GM23248 (cell line): Measurements from ENCODE around the gene ZNF709. TPM values are rescaled to one million over a fixed set of nuclear protein-coding genes. Genes with fewer than 3 reads are reported as not detected.
"Not testable (repeated sequence)": the region's sequence is repeated elsewhere in the genome, so short reads cannot be mapped to it uniquely, and the experiment has no call there.

Experiments
- DNase-seq: peaks from one replicate; pipeline ENCODE4 v3.0.0-alpha.2; 2015
- H2AFZ ChIP-seq: fragments of 200-600 bp; sonication (generic); 2 replicates; pipeline ENCODE4 v1.6.1; 2016; ENCODE audit warnings: antibody characterized with exemption
- H3F3A ChIP-seq: fragments of 200-600 bp; sonication (generic); 2 replicates; pipeline ENCODE4 v1.6.1; 2016; ENCODE audit warnings: mild to moderate bottlenecking, antibody characterized with exemption, mixed run types; ENCODE audit not compliant: insufficient read depth
- H3K27ac ChIP-seq: fragments of 200-600 bp; sonication (generic); 2 replicates; pipeline ENCODE4 v1.5.1; 2016; ENCODE audit warnings: mild to moderate bottlenecking
- H3K27me3 ChIP-seq: fragments of 200-600 bp; sonication (generic); replicated peaks from 2 replicates; pipeline ENCODE4 v1.6.1; 2016; ENCODE audit warnings: mild to moderate bottlenecking; ENCODE audit not compliant: insufficient read depth
- H3K36me3 ChIP-seq: fragments of 200-600 bp; sonication (generic); 2 replicates; pipeline ENCODE4 v1.6.1; 2016; ENCODE audit warnings: low read depth, mild to moderate bottlenecking
- H3K4me1 ChIP-seq: fragments of 200-600 bp; sonication (generic); 2 replicates; pipeline ENCODE4 v1.6.1; 2016; ENCODE audit warnings: mild to moderate bottlenecking; ENCODE audit not compliant: insufficient read depth
- H3K4me2 ChIP-seq: fragments of 200-600 bp; sonication (generic); one replicate; pipeline ENCODE4 v1.6.1; 2016; ENCODE audit warnings: mild to moderate bottlenecking; ENCODE audit not compliant: unreplicated experiment
- H3K4me3 ChIP-seq: fragments of 200-600 bp; sonication (generic); 2 replicates; pipeline ENCODE4 v1.5.1; 2016; ENCODE audit warnings: mild to moderate bottlenecking
- H3K79me2 ChIP-seq: fragments of 200-600 bp; sonication (generic); 2 replicates; pipeline ENCODE4 v1.6.1; 2016; ENCODE audit warnings: mild to moderate bottlenecking; ENCODE audit not compliant: insufficient read depth
- H3K9ac ChIP-seq: fragments of 200-600 bp; sonication (generic); 2 replicates; pipeline ENCODE4 v1.6.1; 2016; ENCODE audit warnings: mild to moderate bottlenecking
- H3K9me2 ChIP-seq: fragments of 200-600 bp; sonication (generic); 2 replicates; pipeline ENCODE4 v1.6.1; 2016; ENCODE audit warnings: mixed run types, mild to moderate bottlenecking, moderate library complexity; ENCODE audit not compliant: insufficient read depth
- H3K9me3 ChIP-seq: fragments of 200-600 bp; sonication (generic); one replicate; pipeline ENCODE4 v1.6.1; 2017; ENCODE audit warnings: low read depth
- H4K20me1 ChIP-seq: fragments of 200-600 bp; sonication (generic); 2 replicates; pipeline ENCODE4 v1.6.0; 2016; ENCODE audit not compliant: insufficient read depth
- EZH2 ChIP-seq: fragments of 200-600 bp; sonication (generic); IDR thresholded peaks from 2 replicates; pipeline ENCODE4 v1.6.1; 2018; ENCODE audit warnings: antibody characterized with exemption, mild to moderate bottlenecking; ENCODE audit not compliant: insufficient read depth, poor library complexity, severe bottlenecking
- EZH2phosphoT487 ChIP-seq: fragments of 200-600 bp; sonication (generic); IDR thresholded peaks from 2 replicates; pipeline ENCODE4 v1.6.1; 2018; ENCODE audit warnings: antibody characterized with exemption, moderate library complexity, mild to moderate bottlenecking, low read depth; ENCODE audit not compliant: insufficient read depth
- WGBS, 2 experiments: methylation state at CpG; one replicate each; pipeline ENCODE4 v1.1.6; 2015 to 2017; ENCODE audit warnings: low lambda C conversion rate in 2 of 2, low coverage in 1 of 2; ENCODE audit errors: missing lambda C conversion rate in 2 of 2; 5-methylcytosine and 5-hydroxymethylcytosine counted together
- in situ Hi-C: fragments of 300-500 bp; cut with MboI; formaldehyde crosslinking; loops from 2 replicates; pipeline ENCODE4 v1.15.0; 2020
- polyA plus RNA-seq: library from polyadenylated mRNA; unstranded; fragments of >200 nt; fragmentation: Nextera tagmentation; extraction: Ambion mirVana; gene quantifications from 2 replicates; pipeline ENCODE4 v1.2.1, GENCODE V29; 2016
- total RNA-seq: library from RNA; depleted of rRNA; stranded (reverse); fragments of >200 nt; shearing (Covaris generic); gene quantifications from 2 replicates; pipeline ENCODE4 v1.2.3, GENCODE V29; 2014

Gene ZNF709
- total and polyA plus RNA-seq, 2 experiments from 2014 or later = 1.1 to 2.7 TPM

GRCh38 chr19:12484011-12484370, 625 bp downstream of the ZNF709 start:
- peak overlapping the region; percentile 99 for H2AFZ ChIP-seq
- peak overlapping the region; percentile 94 for H3K4me2 ChIP-seq
- 2 to 5% methylated on average over 10 to 13 of the region's 13 CpGs for WGBS, 2 experiments
- peaks cover 5% of the 10 kb centered on the region; the same call in 1 of the 2 replicates for H3K4me1 ChIP-seq
- no peaks in the 10 kb centered on the region for H3K9me2 ChIP-seq
- H3K4me3 ChIP-seq = peak overlapping the region; percentile 96
- DNase-seq = no peak
- H3K79me2 ChIP-seq = peaks cover 50% of the 10 kb centered on the region
- no peaks in the 10 kb centered on the region for H3K36me3 ChIP-seq
- TF ChIP-seq EZH2 = no peak
- TF ChIP-seq EZH2phosphoT487 = no peak
- H3K27me3 ChIP-seq = no peaks in the 10 kb centered on the region
- in situ Hi-C loops = no loop called here
- H4K20me1 ChIP-seq = no peaks in the 10 kb centered on the region
- H3K9me3 ChIP-seq = no peaks in the 10 kb centered on the region
- H3F3A ChIP-seq = no peaks in the 10 kb centered on the region
- H3K9ac ChIP-seq = peak overlapping the region; percentile 86
- H3K27ac ChIP-seq = no peak overlapping the region

- no peaks in the 10 kb centered on the region for H3K27me3 ChIP-seq
- no peak overlapping the region for H3K9ac ChIP-seq
- H4K20me1 ChIP-seq = no peaks in the 10 kb centered on the region
- TF ChIP-seq EZH2 = no peak
- TF ChIP-seq EZH2phosphoT487 = no peak
- no peaks in the 10 kb centered on the region for H3F3A ChIP-seq
- WGBS, 2 experiments = 76 to 86% methylated on average over 2 of the region's 2 CpGs
- H3K79me2 ChIP-seq = peaks cover 59% of the 10 kb centered on the region
- peak; percentile 11 for DNase-seq
- in situ Hi-C loops = no loop called here
- H3K9me3 ChIP-seq = no peaks in the 10 kb centered on the region
- no peaks in the 10 kb centered on the region for H3K36me3 ChIP-seq
- H3K27ac ChIP-seq = no peak overlapping the region
- peaks cover 5% of the 10 kb centered on the region; the same call in 1 of the 2 replicates for H3K4me1 ChIP-seq
- H3K9me2 ChIP-seq = no peaks in the 10 kb centered on the region
- H3K4me2 ChIP-seq = no peak overlapping the region
- H3K4me3 ChIP-seq = no peak overlapping the region
- no peak overlapping the region for H2AFZ ChIP-seq
Measured at GRCh38 chr19:12482509-12482886, 2.1 kb downstream of the ZNF709 start.

GRCh38 chr19:12481781-12482508, 2.7 kb downstream of the ZNF709 start:
- Histone ChIP-seq H3K9me2 (no peaks in the 10 kb centered on the region), H3F3A (no peaks in the 10 kb centered on the region), H3K36me3 (no peaks in the 10 kb centered on the region), H3K79me2 (peaks cover 60% of the 10 kb centered on the region), H3K27me3 (no peaks in the 10 kb centered on the region), H3K9me3 (no peaks in the 10 kb centered on the region), H3K4me2 (no peak overlapping the region), H3K4me3 (no peak overlapping the region), H2AFZ (no peak overlapping the region), H3K4me1 (peaks cover 5% of the 10 kb centered on the region; the same call in 1 of the 2 replicates), H3K27ac (no peak overlapping the region), H4K20me1 (no peaks in the 10 kb centered on the region), H3K9ac (no peak overlapping the region)
- TF ChIP-seq EZH2phosphoT487 (no peak), EZH2 (no peak)
- WGBS, 2 experiments = 79 to 82% methylated on average over 4 of the region's 4 CpGs
- in situ Hi-C loops = no loop called here
- no peak for DNase-seq

- no peaks in the 10 kb centered on the region for H3F3A ChIP-seq
- H3K9me3 ChIP-seq = no peaks in the 10 kb centered on the region
- no peak overlapping the region for H2AFZ ChIP-seq
- H3K4me1 ChIP-seq = peaks cover 1% of the 10 kb centered on the region; the same call in 1 of the 2 replicates
- no peak overlapping the region for H3K4me2 ChIP-seq
- H3K9ac ChIP-seq = no peak overlapping the region
- H4K20me1 ChIP-seq = no peaks in the 10 kb centered on the region
- H3K27ac ChIP-seq = no peak overlapping the region
- WGBS, 2 experiments = 81 to 84% methylated on average over 5 of the region's 5 CpGs
- DNase-seq = no peak
- H3K79me2 ChIP-seq = peaks cover 77% of the 10 kb centered on the region
- H3K9me2 ChIP-seq = no peaks in the 10 kb centered on the region
- 0 out of 2 replicates have a peak, but pooled peaks cover 5% of the 10 kb centered on the region for H3K36me3 ChIP-seq
- H3K4me3 ChIP-seq = no peak overlapping the region
- H3K27me3 ChIP-seq = no peaks in the 10 kb centered on the region
- in situ Hi-C loops = no loop called here
- TF ChIP-seq EZH2phosphoT487 = no peak
- TF ChIP-seq EZH2 = no peak
Measured at GRCh38 chr19:12478234-12478941, 6.2 kb downstream of the ZNF709 start.

- Histone ChIP-seq H3K9me3 (peaks cover 12% of the 10 kb centered on the region), H3K36me3 (peaks cover 39% of the 10 kb centered on the region), H3K79me2 (peaks cover 11% of the 10 kb centered on the region), H3F3A (peaks cover 14% of the 10 kb centered on the region; the same call in 1 of the 2 replicates)
- H3K9ac ChIP-seq, H2AFZ ChIP-seq, H3K27me3 ChIP-seq, in situ Hi-C loops, H3K4me3 ChIP-seq, H3K4me2 ChIP-seq, H4K20me1 ChIP-seq, H3K27ac ChIP-seq, H3K9me2 ChIP-seq, DNase-seq, H3K4me1 ChIP-seq: not testable (repeated sequence)
- WGBS, 2 experiments = 97 to 100% methylated on average over 1 to 20 of the region's 33 CpGs
Measured at GRCh38 chr19:12467651-12468050, 17.0 kb downstream of the ZNF709 start.
